GM19240 (cell line): Measurements from ENCODE around the gene PPP4R3B.

Experiments
- DNase-seq: peaks from one replicate; pipeline ENCODE4 v3.0.0; 2011; ENCODE audit warnings: low spot score; ENCODE audit not compliant: insufficient read length

The PPP4R3B gene

GRCh38 chr2:55519938-55520885, 97.2 kb downstream of the PPP4R3B start:
- no peak for DNase-seq

- no peak for DNase-seq
Observed at GRCh38 chr2:55518841-55519165, 98.6 kb downstream of the PPP4R3B start.

- no peak for DNase-seq
Observed at GRCh38 chr2:55511508-55512124, 105.8 kb downstream of the PPP4R3B start.

- DNase-seq, result no peak
Observed at GRCh38 chr2:55502590-55503141, 114.8 kb downstream of the PPP4R3B start.

GRCh38 chr2:55500025-55500424, 117.4 kb downstream of the PPP4R3B start:
- DNase-seq, result no peak

GRCh38 chr2:55498582-55498981, 118.8 kb downstream of the PPP4R3B start:
- no peak for DNase-seq
